ENCODE data around the gene SLC7A6.

Gene SLC7A6

DNA sequence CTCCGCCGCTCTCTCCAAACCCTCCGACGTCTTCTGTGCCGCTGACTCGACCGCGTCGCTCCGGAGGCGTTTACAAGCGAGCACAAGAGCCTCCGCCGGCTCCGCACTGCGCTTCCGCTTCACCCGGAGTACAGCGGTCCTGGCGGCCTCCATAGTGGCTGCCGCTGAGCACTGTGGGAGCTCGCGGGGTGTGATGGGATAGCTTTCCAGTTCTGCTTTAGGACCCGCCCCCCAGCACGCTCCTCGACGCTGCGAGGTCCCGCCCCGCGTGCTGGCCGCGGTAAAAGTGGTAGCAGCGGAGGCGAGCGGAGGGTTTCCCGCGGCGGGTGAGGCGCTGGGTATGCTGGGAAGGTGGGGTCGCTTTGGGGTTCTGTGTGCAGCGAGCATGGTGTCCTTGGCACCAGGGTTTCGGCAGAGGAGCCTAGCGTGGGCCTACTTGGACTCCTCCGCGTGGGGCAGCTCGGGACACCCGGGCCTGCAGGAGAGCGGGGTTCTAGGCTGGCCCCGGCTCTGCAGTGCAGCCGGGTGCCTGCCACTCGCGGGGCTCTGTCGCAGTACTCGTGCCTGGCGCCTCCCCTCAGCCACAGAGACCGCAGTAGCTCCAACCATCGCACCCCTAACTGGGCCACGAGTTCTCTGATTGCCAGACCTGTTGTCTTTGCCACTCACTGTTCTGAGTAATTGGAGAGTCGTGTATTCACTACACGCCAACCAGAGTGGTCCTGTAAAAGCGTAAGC, 46.6 kb downstream of the SLC7A6 start, which contains the start of the genes PRMT7 and SLC7A6OS:
TSS of gene PRMT7 (plus strand) at position 246 of the 738 bp plus-strand sequence. CDS start 4,961 bp downstream, outside the sequence.
TSS of gene SLC7A6OS (minus strand) at position 173 of the 738 bp plus-strand sequence. CDS start at position 153, 20 bp downstream.
- peak; percentile 84 for DNase-seq

DNA sequence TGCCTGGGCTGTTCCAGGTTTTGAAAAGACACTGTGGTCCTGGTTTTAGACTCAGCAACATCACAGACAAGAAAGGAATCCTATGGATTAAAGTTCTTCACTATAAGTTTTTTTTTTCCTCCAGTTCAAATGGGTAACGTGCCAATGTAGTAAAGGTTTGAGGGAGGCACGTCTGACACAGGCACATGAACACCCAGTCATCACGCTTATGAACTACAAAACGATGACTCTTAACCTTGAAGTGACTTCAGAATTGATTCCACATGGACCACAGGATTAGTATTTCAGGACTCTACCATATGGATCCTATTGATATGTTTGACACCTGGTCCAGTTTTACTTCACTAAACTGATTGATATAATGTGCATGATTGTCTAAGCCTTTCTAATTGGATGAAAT, 48.8 kb downstream of the SLC7A6 start:
- DNase-seq, result no peak

DNA sequence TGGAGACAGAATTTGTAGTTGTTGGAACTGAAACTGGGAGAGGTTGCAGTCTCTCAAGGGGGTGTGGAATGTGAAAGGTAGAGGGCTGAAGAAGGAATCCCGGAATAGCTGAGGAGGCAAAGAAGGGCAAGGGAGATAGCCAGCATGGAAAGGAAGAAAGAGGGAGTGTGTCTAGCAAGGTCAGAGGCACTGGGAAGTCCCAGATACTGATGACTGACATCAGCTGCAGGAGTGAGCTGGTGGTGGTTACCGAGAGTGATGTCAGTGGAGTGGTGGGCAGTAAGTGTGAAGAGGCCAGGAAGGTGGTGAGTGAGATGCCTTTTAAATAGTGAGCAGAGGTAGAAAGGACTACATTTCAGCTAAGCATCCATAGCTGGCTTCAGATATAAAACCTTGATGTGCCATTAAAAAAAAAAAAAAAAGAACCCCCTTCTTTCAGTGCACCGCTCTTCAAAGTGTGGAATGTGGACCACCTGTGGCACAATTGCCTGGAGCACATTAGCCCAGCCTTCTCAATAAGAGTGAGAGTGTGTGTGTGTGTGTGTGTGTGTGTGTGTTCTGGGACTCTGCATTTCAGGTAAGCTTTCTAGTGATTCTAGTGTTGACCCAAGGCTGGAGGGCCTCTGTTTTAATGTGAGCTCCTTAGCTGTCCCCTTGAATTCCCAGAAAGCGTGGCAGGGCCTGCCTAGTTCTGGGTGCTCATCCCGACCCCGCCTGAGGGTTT, 55.0 kb downstream of the SLC7A6 start:
- no peak for DNase-seq

DNA sequence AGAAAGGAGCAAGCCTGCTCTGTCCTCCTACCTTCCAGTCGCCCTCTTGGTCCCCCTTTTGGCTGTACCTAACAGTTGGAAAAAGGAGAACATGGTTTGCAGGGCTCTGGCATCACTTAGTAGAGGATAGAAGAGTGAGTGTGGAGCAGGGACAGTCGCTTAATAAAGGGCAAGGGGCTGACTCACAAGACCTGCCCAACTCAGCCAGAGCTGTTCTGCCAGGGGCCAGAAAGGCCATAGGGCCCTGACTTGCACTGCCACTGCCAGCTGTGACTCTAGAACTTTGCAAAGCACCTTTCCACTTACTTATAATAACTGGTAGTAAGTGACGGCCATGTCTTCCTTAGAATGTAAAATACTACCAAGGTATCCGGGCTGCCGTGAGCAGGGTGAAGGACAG, 60.0 kb downstream of the SLC7A6 start:
- no peak for DNase-seq

DNA sequence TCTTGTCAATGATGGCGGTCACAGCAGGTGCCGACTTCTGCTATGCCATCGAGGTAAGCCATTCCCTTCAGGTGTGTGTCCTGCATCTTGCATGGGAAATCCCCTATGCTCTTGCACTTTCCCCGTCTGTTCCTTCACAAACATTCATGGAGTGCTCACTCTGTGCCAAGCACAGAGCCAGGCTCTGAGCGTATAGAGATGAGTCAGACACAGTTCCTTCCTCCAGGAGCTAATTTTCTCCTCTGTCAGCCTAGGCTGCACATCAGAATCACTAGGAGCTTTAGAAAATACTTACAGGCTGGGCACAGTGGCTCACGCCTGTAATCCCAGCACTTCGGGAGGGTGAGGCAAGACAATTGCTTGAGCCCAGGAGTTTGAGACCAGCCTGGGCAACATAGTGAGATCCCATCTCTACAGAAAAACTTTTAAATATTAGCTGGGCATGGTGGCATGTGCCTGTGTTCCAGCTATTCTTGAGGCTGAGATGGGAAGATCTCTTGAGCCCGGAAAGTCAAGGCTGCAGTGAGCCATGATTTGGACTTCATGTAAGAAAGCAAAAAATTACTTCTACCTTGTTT, 60.5 kb downstream of the SLC7A6 start:
- no peak for DNase-seq

DNA sequence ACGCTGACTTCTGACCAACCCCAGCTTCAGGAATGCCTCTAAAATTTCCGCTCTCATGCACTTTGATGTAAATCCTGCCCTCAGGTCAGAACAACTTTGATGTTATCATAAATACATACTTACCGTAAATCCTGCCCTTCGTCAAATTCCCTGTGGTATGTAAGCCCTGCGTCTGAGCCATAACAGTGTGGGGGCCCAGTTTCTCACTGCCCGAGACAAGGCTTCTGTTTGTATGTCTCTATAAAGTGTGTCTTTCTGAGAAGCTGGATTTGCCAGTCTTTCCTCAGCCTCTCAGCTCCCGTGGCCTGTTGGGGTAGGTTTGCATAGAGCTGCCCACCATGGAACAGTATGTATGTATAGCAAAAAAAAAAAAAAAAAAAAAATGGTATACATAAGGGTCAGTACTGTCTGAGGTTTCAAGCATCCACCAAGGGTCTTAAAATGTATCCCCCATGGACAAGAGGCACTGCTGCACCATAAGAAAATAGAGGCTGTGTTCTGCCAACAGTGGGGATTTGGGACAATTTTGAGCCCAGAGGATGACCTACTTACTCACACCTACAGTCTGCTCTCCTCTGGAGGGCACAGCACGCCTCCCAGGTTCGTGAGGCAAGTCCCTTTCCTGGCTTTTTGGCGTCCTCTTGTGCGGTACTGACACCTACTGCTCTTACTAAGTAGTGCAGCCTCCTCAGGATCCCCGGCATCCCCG, 64.0 kb downstream of the SLC7A6 start:
- peak; percentile 78 for DNase-seq

DNA sequence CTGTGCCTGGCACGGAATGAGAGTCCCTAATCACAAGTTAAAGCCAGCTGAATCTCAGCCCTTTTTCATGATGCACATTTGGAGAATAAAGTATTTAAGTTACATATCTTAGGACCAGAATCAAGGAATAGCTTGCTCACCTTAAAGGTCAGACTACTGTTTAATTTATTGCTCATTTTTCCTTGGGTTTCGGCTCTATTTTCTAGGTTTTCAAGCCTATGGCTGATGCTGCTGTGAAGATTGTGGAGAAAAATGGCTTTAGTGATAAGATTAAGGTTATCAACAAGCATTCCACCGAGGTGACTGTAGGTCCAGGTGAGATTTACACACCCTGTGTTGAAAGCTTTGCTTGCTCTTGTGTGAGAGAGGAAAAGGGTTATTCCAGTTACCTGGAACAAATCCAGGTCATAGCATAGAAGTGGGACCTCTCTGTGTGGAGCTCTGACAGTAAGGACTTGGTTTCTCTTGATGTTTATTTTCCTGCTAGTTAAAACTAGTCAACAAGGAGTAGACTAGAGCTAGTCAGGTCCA, 64.6 kb downstream of the SLC7A6 start:
- no peak for DNase-seq

DNA sequence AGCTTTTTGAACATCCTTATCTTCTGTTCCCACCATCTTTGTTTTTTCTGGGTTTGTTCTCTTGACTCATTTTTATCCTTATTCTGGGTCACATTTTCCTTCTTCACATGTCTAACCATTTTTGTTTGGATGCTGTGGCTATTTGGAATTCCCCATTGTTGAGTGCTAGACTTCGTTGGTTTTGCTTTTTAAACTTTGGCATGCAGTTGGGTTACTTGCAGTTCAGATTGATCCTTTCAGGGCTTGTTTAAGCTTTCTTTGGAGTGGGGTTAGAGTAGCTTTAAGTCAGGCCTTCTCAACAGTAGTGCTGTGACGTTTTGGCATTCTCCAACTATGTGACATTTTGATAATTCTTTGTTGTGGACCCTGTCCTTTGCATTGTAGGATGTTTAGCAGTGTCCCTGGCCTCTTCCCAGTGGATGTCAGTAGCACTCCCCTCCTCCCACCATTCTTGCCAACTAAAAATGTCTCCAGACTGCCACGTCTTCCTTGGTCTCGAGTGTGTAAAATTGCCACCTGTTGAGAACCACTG, 67.6 kb downstream of the SLC7A6 start:
- DNase-seq, result peak; percentile 29

DNA sequence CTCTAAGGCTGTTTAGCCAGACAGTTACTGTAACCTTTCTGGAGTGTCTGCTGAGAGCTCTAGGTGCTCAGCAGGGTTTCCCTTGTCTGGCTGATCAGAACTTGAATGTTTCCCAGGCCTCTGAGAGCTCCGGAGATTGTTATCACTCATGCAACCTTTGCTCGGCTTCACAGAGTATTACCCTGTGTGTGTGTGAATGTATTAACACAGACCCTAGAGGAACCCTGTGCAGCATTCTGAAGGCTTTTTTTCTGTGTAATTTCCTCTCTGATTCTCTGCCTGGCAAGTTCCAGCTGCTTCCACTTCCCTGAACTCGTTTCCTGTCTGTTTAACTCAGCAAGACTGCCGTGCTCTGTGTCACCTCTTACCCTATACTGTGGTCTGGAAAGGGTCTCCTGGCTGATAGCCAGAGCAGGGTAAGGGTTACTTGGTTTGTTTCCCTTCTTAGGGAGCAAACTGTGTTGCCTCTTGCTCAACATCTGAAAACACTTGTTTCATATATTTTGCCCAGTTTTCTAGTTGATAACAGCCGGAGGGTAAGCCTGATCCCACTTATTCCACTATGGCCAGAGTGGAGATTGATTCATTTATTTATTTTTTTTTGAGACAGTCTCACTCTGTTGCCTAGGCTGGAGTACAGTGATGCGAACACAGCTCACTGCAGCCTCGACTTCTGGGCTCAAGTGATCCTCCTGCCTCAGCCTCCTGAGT, 68.2 kb downstream of the SLC7A6 start:
- DNase-seq, result no peak

DNA sequence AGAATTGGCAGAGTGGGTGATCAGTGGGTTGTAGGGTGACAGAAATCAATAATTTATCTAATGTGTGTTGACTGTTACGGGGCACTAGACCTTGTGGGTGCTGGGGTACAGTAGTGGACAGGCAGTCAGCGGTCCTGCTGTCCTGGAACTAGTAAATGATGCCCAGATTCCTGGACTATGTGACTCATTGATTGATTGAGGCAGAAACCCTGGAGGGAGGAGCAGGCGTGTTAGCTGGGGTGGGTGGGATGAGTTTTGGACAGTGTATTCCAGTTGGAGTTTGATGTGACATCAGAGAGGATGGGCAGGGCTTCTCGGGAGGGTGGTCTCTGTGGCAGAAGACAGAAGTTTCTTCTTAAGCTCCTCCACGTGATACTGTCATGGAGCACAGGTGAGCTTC, 70.8 kb downstream of the SLC7A6 start:
- peak; percentile 27 for DNase-seq

DNA sequence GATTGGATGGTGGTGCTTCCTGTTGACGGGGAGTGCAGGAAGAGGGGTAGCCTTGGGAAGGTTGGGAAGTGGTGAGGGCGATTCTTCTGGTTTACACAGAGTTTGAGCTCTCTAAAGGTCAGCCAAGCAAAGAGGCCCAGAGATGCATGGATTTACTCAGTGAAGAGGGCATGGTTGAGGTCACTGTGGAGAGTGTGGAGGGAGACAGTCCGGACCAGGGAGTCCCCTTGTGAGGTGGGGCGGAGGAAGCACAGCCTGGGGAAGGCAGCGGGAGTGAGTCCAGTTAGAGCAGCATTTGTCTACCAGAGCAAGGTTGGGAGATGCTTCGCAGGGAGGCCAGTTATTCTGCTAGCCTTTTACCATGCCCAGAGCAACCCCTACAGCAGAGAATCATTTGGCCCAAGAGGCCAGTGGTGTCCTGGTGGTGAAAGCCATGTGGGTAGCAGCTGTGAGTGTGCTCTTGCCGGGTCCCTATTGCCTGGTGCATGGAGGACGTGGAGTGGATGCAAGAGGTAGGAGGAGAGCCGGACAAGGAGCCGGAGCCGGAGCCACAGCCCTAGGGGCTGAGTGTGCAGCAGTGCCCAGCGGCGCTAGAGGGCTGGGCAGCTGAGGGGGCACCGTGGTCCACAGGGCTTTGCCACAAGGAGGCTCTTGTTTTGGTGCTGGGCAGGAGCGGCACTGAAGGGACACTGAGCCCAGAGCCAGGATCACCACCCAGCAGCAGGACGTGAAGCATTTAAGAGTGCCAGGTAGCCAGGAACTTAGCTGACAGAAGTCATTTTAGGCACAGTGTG, 74.2 kb downstream of the SLC7A6 start:
- no peak for DNase-seq

DNA sequence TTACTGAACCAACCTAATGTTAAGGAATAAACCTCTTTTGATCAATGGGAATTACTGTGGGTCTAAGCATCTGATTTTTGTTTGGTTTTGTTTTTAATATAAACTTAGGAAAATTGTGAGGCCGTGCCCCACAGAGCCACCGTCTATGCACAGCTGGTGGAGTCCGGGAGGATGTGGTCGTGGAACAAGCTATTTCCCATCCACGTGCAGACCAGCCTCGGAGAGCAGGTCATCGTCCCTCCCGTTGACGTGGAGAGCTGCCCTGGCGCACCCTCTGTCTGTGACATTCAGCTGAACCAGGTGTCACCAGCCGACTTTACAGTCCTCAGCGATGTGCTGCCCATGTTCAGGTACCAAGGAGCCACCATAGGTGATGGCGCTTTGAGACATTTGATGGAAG, 74.9 kb downstream of the SLC7A6 start:
- no peak for DNase-seq

DNA sequence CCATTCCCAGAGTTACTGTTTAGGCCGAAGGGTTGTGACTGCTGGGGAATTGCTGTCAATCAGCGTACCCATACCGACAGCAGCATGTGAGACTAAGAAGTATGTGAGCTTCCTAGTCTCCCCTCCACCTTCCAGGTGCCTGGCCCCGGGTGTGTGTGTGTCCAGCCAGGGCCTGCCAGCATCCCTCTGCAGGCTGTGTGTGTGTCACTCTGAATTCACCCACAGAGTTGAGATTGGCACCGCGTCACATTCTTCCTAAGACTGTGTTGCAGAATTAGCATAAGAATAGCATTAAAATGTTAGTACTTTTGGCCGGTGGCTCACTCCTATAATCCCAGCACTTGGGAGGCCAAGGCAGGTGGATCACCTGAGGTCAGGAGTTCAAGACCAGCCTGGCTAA, 78.3 kb downstream of the SLC7A6 start:
- DNase-seq, result no peak

DNA sequence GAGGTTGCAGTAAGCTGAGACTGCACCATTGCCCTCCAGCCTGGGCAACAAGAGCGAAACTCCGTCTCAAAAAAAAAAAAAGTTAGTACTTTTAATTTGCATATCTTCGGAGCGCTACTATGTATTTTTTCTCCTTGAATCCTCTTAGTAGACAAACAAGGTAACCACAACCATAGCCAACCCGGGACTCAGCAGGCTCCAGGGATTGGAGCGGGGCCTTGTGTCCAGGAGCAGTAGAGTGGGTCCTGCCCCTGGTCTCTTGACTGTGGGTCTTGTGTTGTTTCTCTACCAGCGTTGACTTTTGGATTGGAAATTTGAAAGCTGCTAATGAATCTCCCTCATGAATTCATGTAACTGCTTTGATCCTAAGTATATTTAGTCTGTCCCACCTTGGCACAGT, 78.8 kb downstream of the SLC7A6 start:
- no peak for DNase-seq

DNA sequence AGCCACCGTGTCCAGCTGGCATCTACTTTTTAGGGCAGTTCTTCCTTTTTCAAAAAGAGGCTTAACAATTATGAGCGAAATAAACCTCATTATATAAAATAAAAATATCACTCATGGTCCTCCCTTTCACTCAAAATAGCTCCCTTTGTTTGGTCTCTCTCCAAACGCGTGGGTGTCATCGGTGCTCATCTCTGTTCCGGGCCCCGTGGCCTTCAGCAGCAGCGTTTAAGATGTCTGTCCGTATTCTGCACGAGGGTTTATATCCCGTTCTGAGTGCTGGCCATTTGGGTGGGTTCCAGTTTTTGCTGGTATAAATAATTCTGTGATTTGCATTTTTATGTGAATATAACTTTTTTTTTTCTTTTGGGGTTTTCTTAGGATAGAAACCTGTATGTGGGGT, 79.9 kb downstream of the SLC7A6 start:
- no peak for DNase-seq

DNA sequence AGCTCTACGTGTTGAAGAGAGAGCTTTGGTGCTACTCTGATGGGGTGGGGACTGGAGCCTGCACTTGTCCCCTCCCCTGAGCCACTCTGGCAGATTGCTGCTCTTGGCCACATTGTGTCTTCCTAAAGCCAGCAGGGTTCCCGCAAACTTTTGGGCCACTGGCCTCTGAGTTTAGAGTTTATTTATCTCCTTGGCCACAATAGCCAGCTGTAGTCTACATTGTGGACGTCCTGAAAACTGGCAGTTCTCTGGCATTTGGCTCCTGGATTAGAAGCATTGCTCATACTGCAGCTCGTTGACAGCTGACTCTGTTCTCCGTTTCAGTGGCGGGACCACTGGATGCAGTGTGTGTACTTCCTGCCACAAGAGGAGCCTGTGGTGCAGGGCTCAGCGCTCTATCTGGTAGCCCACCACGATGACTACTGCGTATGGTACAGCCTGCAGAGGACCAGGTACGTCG, 81.1 kb downstream of the SLC7A6 start:
- DNase-seq, result no peak

DNA sequence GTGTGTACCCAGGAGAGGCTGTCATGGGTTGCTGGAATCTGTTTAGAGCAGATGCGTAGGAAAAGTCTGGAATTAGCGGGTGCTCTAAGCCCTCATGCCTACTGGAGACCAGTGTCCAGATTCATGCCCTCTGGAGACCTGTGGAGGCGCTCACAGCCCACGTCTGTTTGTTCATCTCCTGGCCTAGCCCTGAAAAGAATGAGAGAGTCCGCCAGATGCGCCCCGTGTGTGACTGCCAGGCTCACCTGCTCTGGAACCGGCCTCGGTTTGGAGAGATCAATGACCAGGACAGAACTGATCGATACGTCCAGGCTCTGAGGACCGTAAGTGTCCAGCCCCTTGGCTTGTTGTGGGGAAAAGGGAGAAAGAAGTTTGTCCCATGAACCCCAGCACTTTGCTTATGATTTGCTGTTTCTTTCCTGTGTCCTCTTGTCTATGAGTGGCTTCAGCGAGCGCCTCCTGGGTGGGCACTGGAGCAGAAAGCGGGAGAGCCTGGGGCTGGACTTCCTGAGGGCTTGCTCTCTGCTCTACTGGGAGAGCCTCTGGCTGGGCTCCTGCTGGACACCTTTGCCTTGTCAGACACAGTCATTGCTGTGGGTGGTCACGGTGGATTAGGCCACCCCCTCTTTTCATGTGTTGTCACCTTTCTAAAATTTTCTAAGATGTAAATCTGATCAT, 81.8 kb downstream of the SLC7A6 start:
- DNase-seq, result no peak

DNA sequence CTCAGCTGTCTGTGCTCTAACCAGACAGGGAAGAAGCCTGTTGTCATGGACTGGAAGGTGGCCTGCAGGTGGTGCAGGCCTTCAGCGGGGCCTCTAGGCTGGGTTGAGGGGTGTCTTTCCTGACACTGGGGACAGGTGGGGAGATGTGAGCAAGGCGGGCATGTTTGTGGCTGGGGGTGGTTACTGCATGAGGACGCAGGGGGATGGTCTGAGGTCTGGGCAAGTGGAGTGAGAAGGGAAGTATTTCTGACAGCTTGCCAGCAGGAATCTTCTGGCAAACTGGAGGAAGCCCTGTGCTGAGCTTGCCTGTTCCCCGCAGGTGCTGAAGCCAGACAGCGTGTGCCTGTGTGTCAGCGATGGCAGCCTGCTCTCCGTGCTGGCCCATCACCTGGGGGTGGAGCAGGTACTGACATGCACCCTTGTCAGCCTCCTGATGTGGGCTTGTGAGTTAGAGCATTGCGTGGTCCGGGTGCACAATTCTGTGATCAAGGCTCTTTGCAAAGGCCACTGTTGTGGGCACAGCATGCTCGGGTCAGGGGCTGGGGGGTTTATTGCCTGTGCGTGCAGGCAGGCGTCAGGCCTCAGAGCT, 82.7 kb downstream of the SLC7A6 start:
- no peak for DNase-seq

DNA sequence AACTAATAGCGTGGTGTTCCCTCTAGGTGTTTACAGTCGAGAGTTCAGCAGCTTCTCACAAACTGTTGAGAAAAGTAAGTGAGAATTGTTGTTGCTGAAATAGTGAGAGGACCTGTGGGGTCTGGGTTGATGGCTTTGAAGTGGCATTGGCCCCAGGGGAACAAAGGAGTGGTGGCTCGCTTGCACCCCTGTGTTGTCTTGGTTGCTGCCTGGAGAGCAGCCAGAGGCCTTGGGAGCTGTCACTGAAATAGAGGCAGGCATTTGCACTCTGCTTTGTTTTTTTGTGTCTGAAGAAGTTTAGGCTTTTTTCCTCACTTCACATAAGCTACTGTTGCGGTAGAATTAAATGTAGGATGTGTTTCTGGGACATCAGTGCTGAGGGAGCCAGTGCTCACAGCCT, 83.3 kb downstream of the SLC7A6 start:
- DNase-seq, result no peak
